KMS-11 (cell line): ENCODE measurements around the gene C3orf22.

Source experiments
- H2AFZ ChIP-seq: fragments of 200-600 bp; sonication (generic); 2 replicates; pipeline ENCODE4 v1.6.1; 2016; ENCODE audit warnings: antibody characterized with exemption, mixed run types, low read depth
- H3K27ac ChIP-seq: fragments of 200-600 bp; sonication (generic); 2 replicates; pipeline ENCODE4 v1.6.1; 2016; ENCODE audit warnings: mild to moderate bottlenecking, mixed run types
- H3K27me3 ChIP-seq: fragments of 200-600 bp; sonication (generic); 2 replicates; pipeline ENCODE4 v1.6.1; 2017; ENCODE audit warnings: mild to moderate bottlenecking, low read depth, mixed run types, moderate library complexity; ENCODE audit not compliant: insufficient read depth
- H3K36me3 ChIP-seq: fragments of 200-600 bp; sonication (generic); 2 replicates; pipeline ENCODE4 v1.6.1; 2017; ENCODE audit warnings: mild to moderate bottlenecking, mixed run types; ENCODE audit not compliant: insufficient read depth
- H3K4me1 ChIP-seq: fragments of 200-600 bp; sonication (generic); 2 replicates; pipeline ENCODE4 v1.6.1; 2016; ENCODE audit warnings: mild to moderate bottlenecking, low read depth, mixed run types; ENCODE audit not compliant: poor library complexity, severe bottlenecking
- H3K4me2 ChIP-seq: fragments of 200-600 bp; sonication (generic); 2 replicates; pipeline ENCODE4 v1.7.0; 2016; ENCODE audit warnings: mild to moderate bottlenecking, mixed run types
- H3K4me3 ChIP-seq: fragments of 200-600 bp; sonication (generic); IDR thresholded peaks from 2 replicates; pipeline ENCODE4 v1.6.1; 2017; ENCODE audit warnings: low read depth, low read length, mixed read lengths; ENCODE audit not compliant: insufficient read depth
- H3K79me2 ChIP-seq: fragments of 200-600 bp; sonication (generic); 2 replicates; pipeline ENCODE4 v1.6.1; 2016; ENCODE audit warnings: low read depth, mixed run types; ENCODE audit not compliant: insufficient read depth
- H3K9ac ChIP-seq: fragments of 200-600 bp; sonication (generic); 2 replicates; pipeline ENCODE4 v1.6.1; 2016; ENCODE audit warnings: mild to moderate bottlenecking, mixed run types
- H4K20me1 ChIP-seq: fragments of 200-600 bp; sonication (generic); 2 replicates; pipeline ENCODE4 v1.6.1; 2016; ENCODE audit warnings: mild to moderate bottlenecking, mixed run types; ENCODE audit not compliant: insufficient read depth
- CTCF ChIP-seq: fragments of 200-600 bp; sonication (generic); conservative IDR thresholded peaks from 2 replicates; pipeline ENCODE4 v1.6.1; 2017; ENCODE audit warnings: low read depth, mild to moderate bottlenecking, antibody characterized with exemption, low read length, moderate library complexity, mixed read lengths

Gene C3orf22

GRCh38 chr3:126567696-126568438 lies 9.1 kb upstream of the C3orf22 start:
- Histone ChIP-seq H3K4me3 (no peak overlapping the region), H4K20me1 (no peaks in the 10 kb centered on the region), H3K36me3 (no peaks in the 10 kb centered on the region), H3K27me3 (no peaks in the 10 kb centered on the region), H2AFZ (no peak overlapping the region), H3K4me2 (no peak overlapping the region), H3K27ac (no peak overlapping the region), H3K79me2 (no peaks in the 10 kb centered on the region), H3K4me1 (no peaks in the 10 kb centered on the region), H3K9ac (no peak overlapping the region)
- no peak for TF ChIP-seq CTCF

GRCh38 chr3:126562737-126563276 lies 4.1 kb upstream of the C3orf22 start:
- Histone ChIP-seq H3K36me3 (no peaks in the 10 kb centered on the region), H3K4me3 (no peak overlapping the region), H3K27me3 (no peaks in the 10 kb centered on the region), H3K9ac (no peak overlapping the region), H3K27ac (no peak overlapping the region), H3K4me2 (no peak overlapping the region), H3K79me2 (no peaks in the 10 kb centered on the region), H2AFZ (no peak overlapping the region), H4K20me1 (no peaks in the 10 kb centered on the region), H3K4me1 (no peaks in the 10 kb centered on the region)
- no peak for TF ChIP-seq CTCF

GRCh38 chr3:126557761-126558160 lies 971 bp downstream of the C3orf22 start:
- Histone ChIP-seq H3K4me1 (no peaks in the 10 kb centered on the region), H3K36me3 (no peaks in the 10 kb centered on the region), H3K4me2 (no peak overlapping the region), H3K4me3 (no peak overlapping the region), H3K79me2 (no peaks in the 10 kb centered on the region), H3K27me3 (no peaks in the 10 kb centered on the region), H2AFZ (no peak overlapping the region), H4K20me1 (no peaks in the 10 kb centered on the region), H3K9ac (no peak overlapping the region), H3K27ac (no peak overlapping the region)
- TF ChIP-seq CTCF: no peak

GRCh38 chr3:126557415-126557745 lies 1.4 kb downstream of the C3orf22 start:
- Histone ChIP-seq H3K4me3 (no peak overlapping the region), H3K27ac (no peak overlapping the region), H3K4me1 (no peaks in the 10 kb centered on the region), H2AFZ (no peak overlapping the region), H3K36me3 (no peaks in the 10 kb centered on the region), H3K79me2 (no peaks in the 10 kb centered on the region), H3K27me3 (no peaks in the 10 kb centered on the region), H3K9ac (no peak overlapping the region), H4K20me1 (no peaks in the 10 kb centered on the region), H3K4me2 (no peak overlapping the region)
- no peak for TF ChIP-seq CTCF
